HG03457 (cell line): Measurements from ENCODE around the gene TGFB3.
A peak's percentile ranks its signal among the peaks of the same experiment; 100 is the strongest.

Experiments used
- ATAC-seq: cut with Tn5 transposase; IDR thresholded peaks from one replicate; pipeline ENCODE4 v1.9.1; 2021; ENCODE audit warnings: moderate number of reproducible peaks; ENCODE audit not compliant: unreplicated experiment

The TGFB3 gene

GRCh38 chr14:75987201-75987970, 5.6 kb upstream of the TGFB3 start:
- no peak for ATAC-seq

- ATAC-seq, result no peak
Measured at GRCh38 chr14:75986439-75986765, 4.6 kb upstream of the TGFB3 start.

GRCh38 chr14:75985618-75986438, 4.0 kb upstream of the TGFB3 start, which contains the start of gene IFT43:
Gene IFT43, plus strand, starts transcription at chr14:75985763. Its CDS starts 24 bp downstream, at chr14:75985787.
- ATAC-seq, result peak; percentile 48

- no peak for ATAC-seq
Measured at GRCh38 chr14:75984674-75985073, 2.9 kb upstream of the TGFB3 start.

- ATAC-seq, result no peak
Measured at GRCh38 chr14:75983019-75983358, 1.2 kb upstream of the TGFB3 start.

GRCh38 chr14:75982266-75983018, 647 bp upstream of the TGFB3 start:
- no peak for ATAC-seq

GRCh38 chr14:75980856-75981255, 939 bp downstream of the TGFB3 start:
- no peak for ATAC-seq

GRCh38 chr14:75979648-75980565, 1.9 kb downstream of the TGFB3 start:
- no peak for ATAC-seq

- ATAC-seq, result no peak
Measured at GRCh38 chr14:75979071-75979571, 2.7 kb downstream of the TGFB3 start.

GRCh38 chr14:75978249-75978731, 3.5 kb downstream of the TGFB3 start:
- no peak for ATAC-seq

GRCh38 chr14:75977582-75977943, 4.2 kb downstream of the TGFB3 start:
- no peak for ATAC-seq

GRCh38 chr14:75976826-75977581, 4.8 kb downstream of the TGFB3 start:
- ATAC-seq, result no peak

- no peak for ATAC-seq
Measured at GRCh38 chr14:75972801-75973421, 8.9 kb downstream of the TGFB3 start.

GRCh38 chr14:75971509-75971908, 10.3 kb downstream of the TGFB3 start:
- no peak for ATAC-seq

GRCh38 chr14:75970989-75971388, 10.8 kb downstream of the TGFB3 start:
- ATAC-seq, result no peak

GRCh38 chr14:75969891-75970290, 11.9 kb downstream of the TGFB3 start:
- ATAC-seq, result no peak

GRCh38 chr14:75969126-75969525, 12.7 kb downstream of the TGFB3 start:
- ATAC-seq, result no peak

GRCh38 chr14:75968456-75968855, 13.3 kb downstream of the TGFB3 start:
- ATAC-seq, result no peak

GRCh38 chr14:75967866-75968265, 13.9 kb downstream of the TGFB3 start:
- no peak for ATAC-seq
